Inflammatory macrophage (primary cell): ENCODE measurements around the gene GPR32.
A peak's percentile ranks its signal among the peaks of the same experiment; 100 is the strongest.
"Not testable (repeated sequence)": the region's sequence is repeated elsewhere in the genome, so short reads cannot be mapped to it uniquely, and the experiment has no call there.

ENCODE experiments used
- DNase-seq, 2 donors: peaks; one replicate each; pipeline ENCODE4 v3.0.0-alpha.2; 2020 to 2022

Gene GPR32

DNA sequence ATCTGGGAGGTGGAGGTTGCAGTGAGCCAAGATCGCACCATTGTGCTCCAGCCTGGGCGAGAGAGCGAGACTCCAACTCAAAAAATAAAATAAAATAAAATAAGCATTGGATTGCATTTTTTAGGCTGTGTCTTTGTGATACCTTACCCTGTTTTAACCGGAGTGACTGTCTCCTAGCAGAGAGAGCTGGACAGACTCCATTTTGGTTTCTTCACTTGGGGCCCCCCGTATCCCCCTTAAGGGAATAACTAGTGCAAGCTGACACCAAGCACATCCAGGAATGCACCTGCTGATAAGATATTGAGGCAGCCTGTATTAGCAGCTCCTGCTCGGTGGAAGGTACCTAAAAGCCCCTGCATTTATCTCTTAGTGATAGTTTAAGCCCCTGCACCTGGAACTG is 20.8 kb upstream of the GPR32 start:
- DNase-seq, result no peak

DNA sequence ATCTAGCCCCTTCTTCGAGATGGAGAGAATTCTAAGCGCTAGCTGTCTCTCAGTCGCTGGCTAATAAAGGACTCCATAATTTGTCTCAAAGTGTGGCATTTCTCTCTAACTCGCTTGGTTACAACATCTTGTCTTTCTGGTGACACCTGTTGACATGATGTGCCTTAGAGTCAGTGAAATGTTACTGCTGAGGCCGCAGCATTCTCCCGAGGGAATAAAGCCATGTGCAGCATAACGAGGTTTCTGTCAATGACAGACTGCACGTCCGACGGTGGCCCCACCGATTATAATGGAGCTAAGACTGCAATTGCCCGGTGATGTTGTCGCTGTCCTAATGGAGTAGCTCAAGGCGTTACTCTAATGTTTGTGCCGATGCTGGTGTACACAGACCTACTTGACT is 20.3 kb upstream of the GPR32 start:
- DNase-seq, result no peak

DNA sequence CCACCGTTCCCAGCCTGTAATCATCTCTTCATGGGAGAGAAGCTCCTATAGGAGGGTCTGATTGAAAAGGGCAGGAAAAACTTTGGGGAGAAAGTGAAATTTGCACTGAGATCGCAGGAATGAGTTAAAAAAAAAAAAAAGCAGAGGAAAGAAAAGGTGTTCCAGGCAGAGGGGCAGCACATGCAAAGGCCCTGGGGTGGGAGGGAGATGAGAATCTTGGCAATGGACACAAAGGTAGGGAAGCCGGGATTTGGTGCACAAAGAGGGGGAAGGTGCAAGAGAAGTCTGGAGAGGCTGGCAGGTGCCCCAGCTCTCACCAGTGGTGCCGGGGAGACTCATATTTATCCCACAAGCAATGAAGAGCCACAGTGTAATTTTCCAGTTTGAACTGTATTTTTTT is 16.4 kb upstream of the GPR32 start:
- DNase-seq, result no peak

DNA sequence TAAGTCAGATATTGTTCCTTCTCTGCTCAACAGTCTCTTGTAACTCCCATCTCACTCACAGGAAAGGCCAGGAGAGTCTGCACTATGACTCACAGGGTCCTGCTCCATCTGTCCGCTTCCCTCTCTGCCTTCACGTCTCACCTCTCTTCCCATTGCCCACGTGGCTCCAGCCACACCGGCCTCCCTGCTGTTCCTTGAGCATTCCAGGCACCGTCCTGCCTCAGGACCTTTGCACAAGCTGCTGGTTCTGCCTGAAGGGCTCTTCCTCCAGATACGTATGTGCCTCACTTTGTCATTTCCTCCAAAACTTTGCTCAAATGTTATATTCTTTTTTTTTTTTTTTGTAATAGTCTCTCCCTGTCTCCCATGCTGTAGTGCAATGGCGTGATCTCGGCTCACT is 14.0 kb upstream of the GPR32 start:
- not testable (repeated sequence) for DNase-seq

DNA sequence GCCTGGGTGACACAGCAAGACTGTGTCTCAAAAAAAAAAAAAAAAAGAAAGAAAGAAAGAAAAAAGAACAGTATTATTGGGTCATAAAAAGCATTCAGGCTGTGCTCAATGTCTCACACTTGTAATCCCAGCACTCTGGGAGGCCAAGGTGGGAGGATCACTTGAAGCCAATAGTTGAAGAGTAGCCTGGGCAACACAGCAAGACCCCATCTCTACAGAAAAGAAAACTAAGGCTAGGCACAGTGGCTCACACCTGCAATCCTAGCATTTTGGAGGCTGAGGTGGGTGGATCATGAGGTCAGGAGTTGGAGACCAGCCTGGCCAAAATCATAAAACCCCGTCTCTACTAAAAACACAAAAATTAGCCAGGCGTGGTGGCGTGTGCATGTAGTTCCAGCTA is 12.6 kb upstream of the GPR32 start:
- DNase-seq, result not testable (repeated sequence)

DNA sequence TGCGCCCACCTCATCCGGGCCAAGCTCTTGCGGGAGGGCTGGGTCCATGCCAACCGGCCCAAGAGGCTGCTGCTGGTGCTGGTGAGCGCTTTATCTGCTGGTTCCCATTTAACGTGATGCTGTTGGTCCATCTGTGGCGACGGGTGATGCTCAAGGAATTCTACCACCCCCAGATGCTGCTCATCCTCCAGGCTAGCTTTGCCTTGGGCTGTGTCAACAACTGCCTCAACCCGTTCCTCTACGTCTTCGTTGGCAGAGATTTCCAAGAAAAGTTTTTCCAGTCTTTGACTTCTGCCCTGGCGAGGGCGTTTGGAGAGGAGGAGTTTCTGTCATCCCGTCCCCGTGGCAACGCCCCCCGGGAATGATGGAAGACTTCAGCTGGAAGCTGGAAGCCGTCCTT is 11.2 kb upstream of the GPR32 start:
- DNase-seq, result not testable (repeated sequence)

DNA sequence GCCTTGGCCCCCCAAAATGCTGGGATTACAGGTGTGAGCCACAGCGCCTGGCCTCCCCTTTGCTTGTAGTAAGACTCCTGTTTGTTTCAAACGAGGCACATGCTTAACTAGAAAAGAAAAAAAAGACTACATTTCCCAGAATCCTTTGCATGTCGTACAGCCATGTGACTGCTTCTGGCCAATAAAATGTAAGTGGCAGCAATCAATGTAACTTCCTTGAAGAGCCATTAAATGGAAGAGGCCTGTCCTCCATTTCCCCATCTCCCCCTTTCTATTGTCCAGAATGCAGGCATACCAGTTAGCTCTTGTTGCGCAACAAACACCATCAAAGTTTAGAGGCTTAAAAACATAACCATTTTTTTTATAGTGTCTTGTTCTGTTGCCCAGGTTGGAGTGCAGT is 10.4 kb upstream of the GPR32 start:
- peak in 1 of 2 donors; percentile 1 for DNase-seq

DNA sequence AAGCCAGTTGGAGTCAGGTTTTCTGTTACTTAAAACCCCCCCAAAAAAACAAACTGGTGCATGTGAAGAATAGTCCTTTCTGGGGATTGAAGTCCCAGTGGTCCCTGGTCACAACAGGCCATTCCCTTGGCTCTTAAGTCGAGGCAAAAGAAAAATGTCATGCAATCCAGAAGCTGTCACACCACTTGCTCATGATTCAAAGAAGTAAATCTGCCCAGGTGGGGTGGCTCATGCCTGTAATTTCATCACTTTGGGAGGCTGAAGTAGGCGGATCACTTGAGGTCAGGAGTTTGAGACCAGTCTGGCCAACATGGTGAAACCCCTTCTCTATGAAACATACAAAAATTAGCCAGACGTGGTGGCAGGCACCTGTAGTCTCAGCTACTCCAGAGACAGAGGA is 8.8 kb upstream of the GPR32 start:
- not testable (repeated sequence) for DNase-seq

DNA sequence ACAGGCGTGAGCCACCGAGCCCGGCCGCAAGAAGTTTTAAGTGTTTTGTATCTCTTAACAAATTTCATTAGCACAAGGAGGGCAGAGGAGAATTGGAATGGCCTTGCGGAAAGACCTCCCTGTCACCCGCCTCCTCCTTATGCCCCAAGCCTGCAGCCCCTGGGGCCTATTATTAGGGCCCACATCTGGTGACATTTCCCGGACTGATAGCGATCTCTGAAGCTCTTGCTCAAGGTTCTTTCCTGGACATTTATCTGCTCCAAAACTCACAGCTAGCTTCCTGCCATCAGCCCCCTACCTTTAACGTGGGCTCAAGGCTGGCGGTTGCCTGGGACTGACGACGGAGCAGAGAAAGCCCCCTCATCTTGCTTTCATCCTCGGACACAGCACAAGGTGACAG is 6.7 kb upstream of the GPR32 start:
- DNase-seq, result not testable (repeated sequence)

DNA sequence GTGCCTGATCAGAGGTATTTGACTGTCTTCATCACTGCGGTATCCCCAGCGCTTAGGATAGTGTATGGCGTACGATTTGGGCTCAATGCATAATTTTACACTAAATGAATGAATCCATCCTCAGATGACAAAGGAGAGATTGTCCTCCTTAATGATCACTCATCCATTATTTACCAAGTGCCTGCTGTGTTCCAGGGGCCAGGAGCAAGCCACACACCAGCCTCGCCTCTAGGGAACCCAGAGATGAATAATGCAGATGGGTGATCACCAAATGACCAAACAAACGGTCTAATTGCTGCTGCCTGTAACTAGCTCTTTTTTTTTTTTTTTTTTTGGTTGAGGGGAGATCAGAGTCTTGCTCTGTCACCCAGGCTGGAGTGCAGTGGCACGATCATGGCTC is 5.9 kb upstream of the GPR32 start:
- no peak for DNase-seq

DNA sequence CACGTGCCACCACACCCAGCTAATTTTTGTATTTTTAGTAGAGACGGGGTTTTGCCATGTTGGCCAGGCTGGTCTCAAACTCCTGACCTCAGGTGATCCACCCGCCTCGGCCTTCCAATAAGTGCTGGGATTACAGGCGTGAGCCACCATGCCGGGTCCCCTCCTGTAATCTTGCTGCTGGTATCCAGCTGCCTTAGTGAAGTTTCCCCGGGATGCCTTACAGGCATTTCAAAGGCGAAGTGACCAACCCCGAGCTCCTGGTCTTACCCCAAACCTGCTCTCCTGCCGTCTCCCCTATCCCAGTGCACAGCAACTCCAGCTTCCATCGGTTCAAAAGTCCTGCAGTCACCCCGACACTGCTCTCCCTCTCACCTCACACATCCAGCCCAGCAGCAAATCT is 3.5 kb upstream of the GPR32 start:
- not testable (repeated sequence) for DNase-seq

DNA sequence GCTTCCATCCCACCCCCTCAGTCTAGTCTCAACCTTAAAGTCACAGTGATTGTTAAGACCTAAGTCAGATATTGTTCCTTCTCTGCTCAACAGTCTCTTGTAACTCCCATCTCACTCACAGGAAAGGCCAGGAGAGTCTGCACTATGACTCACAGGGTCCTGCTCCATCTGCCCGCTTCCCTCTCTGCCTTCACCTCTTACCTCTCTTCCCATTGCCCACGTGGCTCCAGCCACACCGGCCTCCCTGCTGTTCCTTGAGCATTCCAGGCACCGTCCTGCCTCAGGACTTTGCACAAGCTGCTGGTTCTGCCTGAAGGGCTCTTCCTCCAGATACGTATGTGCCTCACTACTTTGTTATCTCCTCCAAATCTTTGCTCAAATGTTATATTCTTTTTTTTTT is 3.0 kb upstream of the GPR32 start:
- DNase-seq, result not testable (repeated sequence)

DNA sequence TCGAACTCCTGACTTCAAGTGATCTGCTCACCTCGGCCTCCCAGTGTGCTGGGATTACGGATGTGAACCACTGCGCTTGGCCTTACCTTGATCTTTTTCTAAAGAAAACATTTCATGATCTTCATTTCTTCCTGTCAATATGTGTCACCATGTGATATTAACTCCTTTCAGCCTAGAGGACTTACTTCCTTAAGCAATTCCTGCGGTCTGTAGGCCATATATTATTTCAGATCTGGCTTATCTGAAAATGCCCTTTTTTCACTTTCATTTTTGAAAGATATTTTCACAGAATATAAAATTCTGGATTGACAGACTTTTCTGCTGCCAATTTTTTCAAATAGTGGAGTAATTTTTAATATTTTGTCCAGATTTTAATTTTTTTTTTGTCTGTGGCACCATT is 2.0 kb upstream of the GPR32 start:
- no peak for DNase-seq

DNA sequence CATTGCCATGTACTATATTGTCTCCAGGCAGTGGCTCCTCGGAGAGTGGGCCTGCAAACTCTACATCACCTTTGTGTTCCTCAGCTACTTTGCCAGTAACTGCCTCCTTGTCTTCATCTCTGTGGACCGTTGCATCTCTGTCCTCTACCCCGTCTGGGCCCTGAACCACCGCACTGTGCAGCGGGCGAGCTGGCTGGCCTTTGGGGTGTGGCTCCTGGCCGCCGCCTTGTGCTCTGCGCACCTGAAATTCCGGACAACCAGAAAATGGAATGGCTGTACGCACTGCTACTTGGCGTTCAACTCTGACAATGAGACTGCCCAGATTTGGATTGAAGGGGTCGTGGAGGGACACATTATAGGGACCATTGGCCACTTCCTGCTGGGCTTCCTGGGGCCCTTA is 624 bp downstream of the GPR32 start:
- no peak for DNase-seq

DNA sequence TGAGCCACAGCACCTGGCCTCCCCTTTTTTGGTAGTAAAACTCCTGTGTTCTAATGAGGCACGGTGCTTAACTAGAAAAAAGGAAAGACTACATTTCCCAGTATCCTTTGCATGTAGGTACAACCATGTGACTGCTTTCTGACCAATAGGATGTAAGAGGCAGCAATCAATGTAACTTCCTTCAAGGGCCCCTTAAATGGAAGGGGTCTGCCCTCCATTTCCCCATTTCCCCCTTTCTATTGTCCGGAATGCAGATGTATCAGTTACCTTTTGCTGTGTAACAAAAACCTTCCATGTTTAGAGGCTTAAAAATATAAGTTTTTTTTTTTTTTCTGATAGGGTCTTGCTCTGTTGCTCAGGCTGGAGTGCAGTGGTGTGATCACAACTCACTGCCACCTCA is 2.2 kb downstream of the GPR32 start:
- DNase-seq, result no peak

DNA sequence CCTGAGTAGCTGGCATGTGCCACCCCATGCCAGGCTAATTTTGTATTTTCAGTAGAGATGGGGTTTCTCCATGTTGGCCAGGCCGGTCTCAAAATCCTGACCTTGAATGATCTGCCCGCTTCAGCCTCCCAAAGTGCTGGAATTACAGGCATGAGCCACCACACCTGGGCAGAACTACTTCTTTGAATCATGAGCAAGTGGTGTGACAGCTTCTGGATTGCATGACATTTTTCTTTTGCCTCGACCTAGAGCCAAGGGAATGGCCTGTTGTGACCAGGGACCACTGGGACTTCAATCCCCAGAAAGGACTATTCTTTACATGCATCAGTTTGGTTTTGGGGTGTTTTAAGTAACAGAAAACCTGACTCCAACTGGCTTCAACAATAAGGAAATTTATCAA is 2.6 kb downstream of the GPR32 start:
- not testable (repeated sequence) for DNase-seq

DNA sequence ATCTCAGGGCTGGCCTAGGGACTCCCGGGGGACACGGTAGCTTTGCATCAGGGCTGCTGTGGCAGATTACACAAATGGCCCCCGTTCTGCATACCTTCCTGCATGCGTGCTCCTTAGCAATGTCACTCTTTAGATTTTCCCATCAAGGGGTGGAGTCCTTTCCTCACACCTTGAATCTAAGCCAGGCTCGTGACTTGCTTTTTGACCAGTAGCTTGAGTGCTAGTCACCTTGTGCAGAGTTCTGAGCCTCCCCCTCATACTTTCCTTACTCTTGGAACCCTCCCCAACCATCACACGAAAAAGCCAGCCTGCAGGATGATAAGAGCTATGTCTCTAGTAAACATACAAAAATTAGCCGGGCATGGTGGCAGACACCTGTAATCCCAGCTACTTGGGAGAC is 3.2 kb downstream of the GPR32 start:
- DNase-seq, result not testable (repeated sequence)

DNA sequence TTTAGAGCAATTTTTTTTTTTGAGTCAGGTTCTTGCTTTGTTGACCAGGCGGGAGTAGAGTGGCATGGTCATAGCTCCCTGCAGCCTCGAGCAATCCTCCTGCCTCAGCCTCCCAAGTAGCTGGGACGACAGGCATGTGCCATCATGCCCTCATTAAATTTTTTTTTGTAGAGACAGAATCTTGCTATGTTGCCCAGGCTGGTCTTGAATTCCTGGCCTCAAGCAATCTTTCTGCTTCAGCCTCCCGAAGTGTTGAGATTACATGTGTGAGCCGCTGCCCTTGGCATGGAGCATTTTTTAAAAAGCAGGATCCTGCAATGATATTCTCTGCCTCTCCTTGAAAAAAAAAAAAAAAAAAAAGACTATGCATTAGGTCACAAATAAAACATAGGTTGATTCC is 5.9 kb downstream of the GPR32 start:
- no peak for DNase-seq

DNA sequence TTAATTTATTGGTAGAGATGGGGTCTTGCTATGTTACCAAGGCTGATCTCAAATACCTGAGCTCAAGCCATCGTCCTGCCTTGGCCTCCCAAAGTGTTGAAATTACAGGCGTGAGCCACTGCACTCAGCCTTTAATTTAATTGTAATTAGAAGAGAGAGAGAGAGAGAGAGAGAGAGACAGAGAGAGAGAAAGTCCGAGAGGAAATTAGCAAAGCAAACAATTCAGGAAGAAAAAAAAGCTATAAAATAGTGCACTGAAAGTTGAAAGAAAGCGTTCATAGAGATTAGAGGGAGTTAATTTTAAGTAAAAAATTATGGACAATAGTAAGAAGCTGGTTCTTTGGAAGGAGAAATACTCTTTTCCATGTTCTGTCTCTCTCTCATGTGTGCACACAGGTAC is 7.0 kb downstream of the GPR32 start:
- no peak for DNase-seq

DNA sequence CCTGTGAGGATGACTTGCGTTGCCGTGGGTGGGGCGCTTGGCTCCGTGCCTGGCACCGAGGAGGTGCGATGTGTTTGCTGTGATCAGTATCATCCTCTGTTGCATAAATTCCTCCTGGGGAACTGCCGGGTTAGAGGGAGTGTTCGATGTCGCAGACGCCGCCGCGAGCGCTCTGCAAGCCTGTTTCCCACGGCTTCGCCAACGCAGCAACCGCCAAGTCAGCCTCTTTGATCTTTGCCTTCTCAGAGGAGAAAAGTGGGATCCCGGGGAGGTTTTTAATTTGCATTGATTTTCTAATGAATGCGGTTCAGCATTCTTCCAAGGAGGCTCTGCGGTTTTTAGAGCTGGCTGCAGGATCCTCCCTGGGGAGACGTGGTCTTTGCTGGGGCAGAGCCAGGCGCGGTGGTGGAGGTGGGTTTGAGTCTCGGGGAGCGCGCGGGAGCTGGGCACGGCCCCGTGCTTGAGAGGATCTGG is 7.6 kb downstream of the GPR32 start:
- peak; percentile 14 to 69 for DNase-seq

DNA sequence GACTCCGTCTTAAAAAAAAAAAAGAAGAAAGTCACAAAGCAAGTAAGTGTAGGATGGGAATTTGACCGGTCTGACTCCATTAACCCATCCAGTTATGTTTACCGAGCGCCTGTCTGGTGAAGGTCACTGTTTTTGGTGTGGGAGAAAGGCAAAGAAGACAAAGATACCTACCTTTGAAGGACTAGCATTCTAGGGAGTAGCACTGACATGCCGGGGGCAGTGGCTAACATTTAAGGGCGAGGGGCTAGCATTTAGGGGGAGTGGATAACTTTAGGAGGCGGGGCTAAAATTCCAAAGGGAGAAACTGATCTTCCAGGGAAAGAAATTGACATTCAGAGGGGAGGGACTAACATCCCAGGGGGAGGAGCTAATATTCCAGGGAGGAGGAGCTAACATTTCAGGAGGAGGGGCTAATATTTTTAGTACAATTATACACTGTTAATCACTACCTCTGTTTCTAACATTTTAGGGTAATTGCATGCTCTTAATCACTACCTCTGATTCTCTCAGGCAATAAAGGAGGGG is 8.7 kb downstream of the GPR32 start:
- no peak for DNase-seq

DNA sequence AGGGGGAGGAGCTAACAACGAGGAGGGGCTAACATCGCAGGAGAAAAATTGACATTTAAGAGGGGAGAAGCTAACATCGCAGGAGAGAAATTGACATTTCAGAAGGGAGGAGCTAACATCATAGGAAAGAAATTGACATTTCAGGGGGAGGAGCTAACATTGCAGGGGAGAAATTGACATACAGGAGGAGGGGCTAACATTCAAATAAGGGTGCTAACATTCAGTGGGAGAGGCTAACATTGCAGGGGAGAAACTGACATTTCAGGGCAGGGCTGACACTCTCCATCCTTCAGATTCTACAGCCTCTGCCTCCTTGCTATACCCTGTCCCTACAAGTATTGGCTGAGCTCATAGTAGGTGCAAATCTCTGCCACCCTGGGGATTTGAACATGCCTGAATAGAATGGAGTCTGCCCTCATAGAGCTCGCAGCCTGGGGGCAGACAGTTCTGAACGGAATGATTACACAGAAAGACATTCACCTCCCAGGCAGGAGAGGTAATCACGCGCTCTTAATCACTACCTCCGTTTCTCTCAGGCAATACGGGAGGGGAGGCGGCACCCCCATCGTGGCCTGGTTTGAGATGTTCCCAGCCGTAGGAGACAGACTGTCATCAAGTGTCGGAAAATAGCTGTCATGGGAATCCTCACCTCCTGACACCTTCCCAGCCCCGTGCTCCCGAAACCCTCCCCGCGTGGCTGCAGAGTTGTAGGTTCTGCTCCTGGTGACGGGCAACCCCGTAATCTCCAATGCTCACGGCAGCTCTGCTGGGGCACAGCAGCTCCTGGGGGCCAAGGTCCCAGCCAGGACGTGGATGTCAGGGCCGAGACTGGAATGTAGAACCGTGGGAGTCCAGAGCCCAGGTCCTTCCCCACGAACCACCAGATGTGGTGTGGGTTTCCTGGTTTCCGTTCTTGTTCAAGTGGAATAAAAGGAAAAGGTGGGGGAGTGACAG is 9.5 kb downstream of the GPR32 start:
- DNase-seq, result no peak

DNA sequence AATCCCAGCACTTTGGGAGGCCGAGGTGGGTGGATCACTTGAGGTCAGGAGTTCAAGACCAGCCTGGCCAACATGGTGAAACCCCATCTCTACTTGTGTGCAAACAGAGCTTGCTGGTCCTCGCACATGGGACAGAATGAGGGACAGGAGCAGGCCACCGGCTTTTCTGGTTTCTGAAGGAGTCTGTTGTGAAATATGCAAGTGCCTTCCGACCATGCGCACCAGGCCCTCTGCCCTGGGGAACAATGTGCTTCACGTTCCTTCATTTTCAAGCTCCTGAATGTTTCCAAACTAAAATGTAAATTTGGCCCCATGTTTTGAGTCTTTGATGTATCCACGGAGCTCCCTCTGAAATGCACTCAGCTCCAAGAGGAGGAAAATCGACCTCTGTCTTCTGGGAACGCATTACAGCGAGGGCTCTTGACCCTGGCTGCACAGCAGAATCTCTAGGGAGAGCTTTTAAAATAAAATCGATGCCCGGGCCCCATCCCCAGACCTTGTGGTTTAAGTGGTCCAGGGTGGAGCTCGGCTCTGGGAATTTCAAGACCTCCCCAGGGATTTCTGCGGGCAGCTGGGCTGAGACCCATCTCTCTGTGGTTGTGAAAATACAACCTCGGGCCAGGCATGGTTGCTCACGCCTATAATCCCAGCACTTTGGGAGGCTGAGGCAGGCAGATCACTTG is 10.6 kb downstream of the GPR32 start:
- DNase-seq, result no peak

DNA sequence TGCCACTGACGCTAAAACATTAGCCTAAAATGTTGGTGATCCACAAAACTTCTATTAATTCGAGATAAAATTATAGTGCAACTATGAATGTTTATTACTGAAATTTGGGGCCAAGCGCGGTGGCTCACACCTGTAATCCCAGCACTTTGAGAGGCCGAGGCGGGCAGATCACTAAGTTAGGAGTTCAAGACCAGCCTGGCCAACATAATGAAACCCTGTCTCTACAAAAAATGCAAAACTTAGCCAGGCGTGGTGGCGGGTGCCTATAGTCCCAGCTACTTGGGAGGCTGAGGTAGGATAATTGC is 13.5 kb downstream of the GPR32 start:
- not testable (repeated sequence) for DNase-seq
